ENCODE measurements around the gene SLC25A20.

GRCh38 chr3:48897460-48898376 lies 964 bp downstream of the SLC25A20 start:
- no peak for TF ChIP-seq POLR2A (IDR thresholded peaks at IDR 0.05)
- TF ChIP-seq CTCF (IDR thresholded peaks at IDR 0.05): no peak
- peak in 1 of 3 donors; percentile 3 for TF ChIP-seq POLR2AphosphoS5 (IDR thresholded peaks at IDR 0.05)
- TF ChIP-seq EP300 (IDR thresholded peaks at IDR 0.05; ENCODE audit: low read depth): no peak
